IMR-90 (cell line): Measurements from ENCODE around the gene SLX4. TPM values are rescaled to one million over a fixed set of nuclear protein-coding genes. Genes with fewer than 3 reads are reported as not detected.

Experiments
- ATAC-seq: fragments of 200-7000 bp; cut with Tn5 transposase; 2 replicates; pipeline ENCODE4 v1.9.1; 2020; ENCODE audit warnings: low read depth, mild to moderate bottlenecking, moderate library complexity
- BruUV-seq: library from RNA; stranded (reverse); fragments of 400-500 nt; replicated peaks from 2 replicates; lab custom pipeline; 2021; lab: Mats Ljungman, UMichigan
- CTCF ChIA-PET: fragments of 300-600 bp; formaldehyde crosslinking; extraction: SDS; loops from one replicate; lab custom pipeline; 2021; ENCODE audit warnings: antibody characterized with exemption; lab: Yijun Ruan, JAX
- POLR2A ChIA-PET: fragments of 300-600 bp; sonication (Branson Sonifier 250); formaldehyde crosslinking; loops from one replicate; lab custom pipeline; 2022; ENCODE audit warnings: antibody characterized with exemption; ENCODE audit not compliant: unreplicated experiment; lab: Charles Lee
- DNase-seq: peaks from one replicate; pipeline ENCODE4 v3.0.0; 2013
- H2AFZ ChIP-seq: replicated peaks from 2 replicates; pipeline ENCODE3; 2013; ENCODE audit warnings: low read length, mild to moderate bottlenecking; ENCODE audit not compliant: poor library complexity
- H2AK5ac ChIP-seq: 2 replicates; pipeline ENCODE4 v1.6.1; 2013; ENCODE audit warnings: low read depth, low read length, inconsistent platforms
- H2AK9ac ChIP-seq: replicated peaks from 2 replicates; pipeline ENCODE3; 2013; ENCODE audit warnings: mild to moderate bottlenecking, low read depth, low read length, moderate library complexity; ENCODE audit not compliant: poor library complexity
- H2BK120ac ChIP-seq: 2 replicates; pipeline ENCODE4 v1.6.1; 2013; ENCODE audit warnings: low read depth, low read length, inconsistent platforms
- H2BK15ac ChIP-seq: 3 replicates; pipeline ENCODE4 v1.6.1; 2013; ENCODE audit warnings: low read depth, low read length, inconsistent platforms
- H2BK20ac ChIP-seq: 2 replicates; pipeline ENCODE4 v1.6.1; 2013; ENCODE audit warnings: low read depth, mild to moderate bottlenecking, inconsistent platforms, low read length, moderate library complexity
- H2BK5ac ChIP-seq: 2 replicates; pipeline ENCODE4 v1.6.1; 2013; ENCODE audit warnings: mild to moderate bottlenecking, low read depth, low read length, inconsistent platforms; ENCODE audit not compliant: poor library complexity, severe bottlenecking
- H3K14ac ChIP-seq: replicated peaks from 2 replicates; pipeline ENCODE4 v1.6.1; 2013; ENCODE audit warnings: low read depth, low read length, inconsistent platforms
- H3K18ac ChIP-seq: 2 replicates; pipeline ENCODE4 v1.6.1; 2013; ENCODE audit warnings: low read depth, low read length, control low read depth
- H3K23ac ChIP-seq: 2 replicates; pipeline ENCODE4 v1.6.1; 2013; ENCODE audit warnings: low read depth, low read length, inconsistent platforms
- H3K27ac ChIP-seq: 2 replicates; pipeline ENCODE4 v1.5.1; 2013; ENCODE audit warnings: mild to moderate bottlenecking, control low read depth, low read length; ENCODE audit not compliant: insufficient read depth
- H3K27me3 ChIP-seq: 2 replicates; pipeline ENCODE4 v1.6.1; 2013; ENCODE audit warnings: low read length; ENCODE audit not compliant: control insufficient read depth, insufficient read depth
- H3K36me3 ChIP-seq: 2 replicates; pipeline ENCODE4 v1.6.1; 2013; ENCODE audit warnings: low read length, mixed read lengths; ENCODE audit not compliant: control insufficient read depth, insufficient read depth
- H3K4ac ChIP-seq: 2 replicates; pipeline ENCODE4 v1.6.1; 2013; ENCODE audit warnings: low read depth, low read length, inconsistent platforms
- H3K4me1 ChIP-seq: 2 replicates; pipeline ENCODE4 v1.6.1; 2013; ENCODE audit warnings: low read length, mixed read lengths; ENCODE audit not compliant: control insufficient read depth, insufficient read depth
- H3K4me2 ChIP-seq: 2 replicates; pipeline ENCODE4 v1.6.1; 2013; ENCODE audit warnings: low read depth, mild to moderate bottlenecking, control low read depth, low read length, moderate library complexity
- H3K4me3 ChIP-seq: 2 replicates; pipeline ENCODE4 v1.5.1; 2013; ENCODE audit warnings: low read depth, mild to moderate bottlenecking, control low read depth, low read length, moderate library complexity; ENCODE audit not compliant: insufficient read depth
- H3K56ac ChIP-seq: 2 replicates; pipeline ENCODE4 v1.6.1; 2013; ENCODE audit warnings: low read length, inconsistent platforms; ENCODE audit not compliant: insufficient read depth; ENCODE audit errors: extremely low read depth
- H3K79me1 ChIP-seq, 2 experiments: 2 replicates each; pipeline ENCODE4 v1.6.1; 2013; ENCODE audit warnings: low read length in 2 of 2, inconsistent platforms in 1 of 2, low read depth in 1 of 2
- H3K9ac ChIP-seq: 2 replicates; pipeline ENCODE4 v1.6.1; 2013; ENCODE audit warnings: low read depth, low read length, control low read depth
- H3K9me1 ChIP-seq: 2 replicates; pipeline ENCODE4 v1.6.1; 2013; ENCODE audit warnings: low read length, inconsistent platforms; ENCODE audit not compliant: insufficient read depth
- H3K9me3 ChIP-seq: 2 replicates; pipeline ENCODE4 v1.6.1; 2013; ENCODE audit warnings: low read length; ENCODE audit not compliant: control insufficient read depth, insufficient read depth
- H4K20me1 ChIP-seq: 2 replicates; pipeline ENCODE4 v1.6.1; 2013; ENCODE audit warnings: low read length, inconsistent platforms; ENCODE audit not compliant: insufficient read depth
- H4K5ac ChIP-seq: 2 replicates; pipeline ENCODE4 v1.6.1; 2013; ENCODE audit warnings: mild to moderate bottlenecking, low read depth, low read length, control low read depth
- H4K8ac ChIP-seq, 2 experiments: 2 replicates each; pipeline ENCODE4 v1.6.1; 2013; ENCODE audit warnings: low read depth in 2 of 2, low read length in 2 of 2, control low read depth in 1 of 2, inconsistent platforms in 1 of 2
- H4K91ac ChIP-seq: 2 replicates; pipeline ENCODE4 v1.6.1; 2013; ENCODE audit warnings: low read depth, low read length, inconsistent platforms; ENCODE audit not compliant: insufficient read depth
- BHLHE40 ChIP-seq: fragments of 150-350 bp; IDR thresholded peaks from 2 replicates; pipeline ENCODE4 v1.6.1; 2016; ENCODE audit warnings: mild to moderate bottlenecking, low read depth, low read length
- CEBPB ChIP-seq: IDR thresholded peaks from 2 replicates; pipeline ENCODE4 v1.6.1; 2012; ENCODE audit warnings: low read depth, low read length, improper control_type of control experiment
- CHD1 ChIP-seq: IDR thresholded peaks from 2 replicates; pipeline ENCODE4 v1.6.1; 2012; ENCODE audit warnings: low read depth, low read length, improper control_type of control experiment
- CTCF ChIP-seq: conservative IDR thresholded peaks from 2 replicates; pipeline ENCODE4 v1.5.1; 2012; ENCODE audit warnings: mild to moderate bottlenecking, low read depth, low read length, improper control_type of control experiment
- ELK1 ChIP-seq: fragments of 150-350 bp; IDR thresholded peaks from 2 replicates; pipeline ENCODE4 v1.6.1; 2016; ENCODE audit warnings: low read depth, mild to moderate bottlenecking, low read length, moderate library complexity, borderline replicate concordance
- FOS ChIP-seq: fragments of 150-350 bp; IDR thresholded peaks from 2 replicates; pipeline ENCODE4 v1.6.1; 2016; ENCODE audit warnings: low read depth, low read length
- MAFK ChIP-seq: IDR thresholded peaks from 2 replicates; pipeline ENCODE4 v1.6.1; 2012; ENCODE audit warnings: low read depth, low read length, improper control_type of control experiment
- MAZ ChIP-seq: IDR thresholded peaks from 2 replicates; pipeline ENCODE4 v1.6.1; 2012; ENCODE audit warnings: low read depth, mild to moderate bottlenecking, low read length, improper control_type of control experiment, moderate library complexity, borderline replicate concordance
- MXI1 ChIP-seq: IDR thresholded peaks from 2 replicates; pipeline ENCODE4 v1.6.1; 2012; ENCODE audit warnings: low read depth, mild to moderate bottlenecking, low read length, moderate library complexity, borderline replicate concordance
- NFE2L2 ChIP-seq: fragments of 150-350 bp; IDR thresholded peaks from 2 replicates; pipeline ENCODE4 v1.6.1; 2016; ENCODE audit warnings: low read depth, mild to moderate bottlenecking, low read length
- POLR2A ChIP-seq: IDR thresholded peaks from 2 replicates; pipeline ENCODE4 v1.6.1; 2012; ENCODE audit warnings: mild to moderate bottlenecking, low read depth, low read length
- RAD21 ChIP-seq: IDR thresholded peaks from 2 replicates; pipeline ENCODE4 v1.6.1; 2012; ENCODE audit warnings: low read length, improper control_type of control experiment
- RCOR1 ChIP-seq: IDR thresholded peaks from 2 replicates; pipeline ENCODE4 v1.6.1; 2012; ENCODE audit warnings: mild to moderate bottlenecking, low read length, improper control_type of control experiment; ENCODE audit not compliant: insufficient replicate concordance
- RFX5 ChIP-seq: IDR thresholded peaks from 2 replicates; pipeline ENCODE4 v1.8.0; 2012; ENCODE audit warnings: low read depth, mild to moderate bottlenecking, low read length, moderate library complexity
- SMC3 ChIP-seq: fragments of 150-350 bp; IDR thresholded peaks from 2 replicates; pipeline ENCODE4 v1.6.1; 2016; ENCODE audit warnings: low read depth, mild to moderate bottlenecking, antibody characterized with exemption, low read length, moderate library complexity
- USF2 ChIP-seq: fragments of 150-350 bp; IDR thresholded peaks from 2 replicates; pipeline ENCODE4 v1.6.1; 2017; ENCODE audit warnings: mild to moderate bottlenecking, antibody characterized with exemption, low read length, low read depth
- WGBS, 2 experiments: methylation state at CpG; one replicate each; pipeline versions ENCODE4 v1.1.5 to v1.1.7; 2013; ENCODE audit warnings: missing lambda C conversion rate in 2 of 2; ENCODE audit not compliant: insufficient read length in 1 of 2; ENCODE audit errors: extremely low coverage in 2 of 2; 5-methylcytosine and 5-hydroxymethylcytosine counted together
- dilution Hi-C: fragments of 300-500 bp; cut with HindIII; formaldehyde crosslinking; loops from one replicate; pipeline ENCODE4 v1.14.3; 2018; ENCODE audit warnings: low sequenced_read_pairs; ENCODE audit not compliant: unreplicated experiment
- in situ Hi-C: fragments of 300-500 bp; cut with MboI; formaldehyde crosslinking; loops from 3 replicates; pipeline ENCODE4 v1.14.3; 2019; ENCODE audit warnings: low sequenced_read_pairs, inconsistent platforms, mixed read lengths
- intact Hi-C: fragments of 100-400 bp; cut with micrococcal nuclease; formaldehyde crosslinking; loops from 2 replicates; pipeline ENCODE4 v1.10.0; 2022
- polyA plus RNA-seq, 3 experiments: library from polyadenylated mRNA; depleted of rRNA; stranded (reverse); fragments of >200 nt; gene quantifications; 2 replicates each; pipeline ENCODE4 v1.2.3, GENCODE V29; 2012; ENCODE audit warnings: low replicate concordance in 1 of 3
- total RNA-seq: library from RNA; depleted of rRNA; stranded (reverse); fragments of >200 nt; gene quantifications from 2 replicates; pipeline ENCODE4 v1.2.3, GENCODE V29; 2012

Gene SLX4
- total and polyA plus RNA-seq, 2 of the 4 experiments (the other 2 are of a cell fraction) = 1.3 to 3.1 TPM

- CTCF ChIA-PET = no interaction called here
- no peak for ATAC-seq
- Histone ChIP-seq H4K8ac (peak overlapping the region; percentile 23 to 82; a peak in 2 of 4 replicates), H3K9me1 (peaks cover 12% of the 10 kb centered on the region), H3K23ac (peak overlapping the region; percentile 89), H3K9me3 (no peaks in the 10 kb centered on the region), H3K9ac (peak overlapping the region; percentile 80), H3K4ac (peak overlapping the region; percentile 67), H2BK15ac (no peak overlapping the region), H2AK9ac (peak overlapping the region; percentile 93), H3K18ac (no peak overlapping the region), H3K79me1 (peaks cover 42 to 56% of the 10 kb centered on the region in 2 experiments), H3K27me3 (no peaks in the 10 kb centered on the region), H3K4me2 (peak overlapping the region; percentile 99), H2BK20ac (no peak overlapping the region), H3K4me3 (peak overlapping the region; percentile 81), H3K4me1 (peaks cover 5% of the 10 kb centered on the region), H4K20me1 (no peaks in the 10 kb centered on the region), H4K91ac (0 out of 2 replicates have a peak overlapping the region, but pooled peaks have one; percentile 43), H2BK120ac (no peak overlapping the region), H4K5ac (no peak overlapping the region), H2AK5ac (no peak overlapping the region), H2BK5ac (peak overlapping the region; percentile 76), H3K27ac (peak overlapping the region; percentile 82), H3K14ac (peak overlapping the region; percentile 82), H3K56ac (peak overlapping the region; percentile 48; the same call in 1 of the 2 replicates), H2AFZ (peak overlapping the region; percentile 99), H3K36me3 (peaks cover 7% of the 10 kb centered on the region; the same call in 1 of the 2 replicates)
- BruUV-seq = no TSS peak
- no peak for TF ChIP-seq RAD21
- no peak for TF ChIP-seq CTCF
- TF ChIP-seq POLR2A = no peak
- TF ChIP-seq MAFK = no peak
- no peak for TF ChIP-seq USF2
- TF ChIP-seq RCOR1 = no peak
- TF ChIP-seq MAZ = no peak
- TF ChIP-seq CEBPB = no peak
- TF ChIP-seq CHD1 = no peak
- no peak for TF ChIP-seq RFX5
- no peak for TF ChIP-seq SMC3
- TF ChIP-seq MXI1 = no peak
- TF ChIP-seq ELK1 = no peak
- TF ChIP-seq NFE2L2 = no peak
- no peak for TF ChIP-seq FOS
- no peak for TF ChIP-seq BHLHE40
- intact Hi-C loops = no loop called here
- no CpG with 5 or more reads among the region's 10 CpGs for WGBS, 2 experiments
- dilution Hi-C loops = no loop called here
- no peak for DNase-seq
- POLR2A ChIA-PET = interaction anchor here (0.6 kb wide), 1 partner anchor 79 kb away, joined by 3 read pairs; no protein-coding TSS in a partner anchor
- in situ Hi-C loops = no loop called here
Observed at GRCh38 chr16:3610698-3611145, 684 bp downstream of the SLX4 start.
